MCF 10A (cell line): ENCODE data around the gene TMEM39B. TPM values are rescaled to one million over a fixed set of nuclear protein-coding genes. Genes with fewer than 3 reads are reported as not detected.

Experiments used
- BruUV-seq: library from RNA; stranded (reverse); fragments of 400-500 nt; replicated peaks from 2 replicates; lab custom pipeline; 2021; lab: Mats Ljungman, UMichigan
- CTCF ChIA-PET: fragments of 300-600 bp; sonication (Branson Sonifier 250); formaldehyde crosslinking; extraction: SDS; loops from one replicate; lab custom pipeline; 2021; ENCODE audit warnings: antibody characterized with exemption, inconsistent platforms; lab: Yijun Ruan, JAX
- POLR2A ChIA-PET: fragments of 300-600, 350-650 bp; sonication (Branson Sonifier 250); formaldehyde crosslinking; extraction: SDS; loops from one replicate; lab custom pipeline; 2020; ENCODE audit warnings: antibody characterized with exemption, inconsistent platforms; lab: Yijun Ruan, JAX
- DNase-seq: peaks from one replicate; pipeline ENCODE4 v3.0.0-alpha.2; 2018; ENCODE audit not compliant: unreplicated experiment
- H3K27ac Mint-ChIP-seq: one replicate; pipeline ENCODE4 v1.8.0; 2022; ENCODE audit warnings: mild to moderate bottlenecking, low read depth, mixed read lengths; ENCODE audit not compliant: unreplicated experiment
- H3K27me3 Mint-ChIP-seq: one replicate; pipeline ENCODE4 v1.8.0; 2022; ENCODE audit warnings: mixed read lengths; ENCODE audit not compliant: insufficient read depth, unreplicated experiment
- H3K36me3 Mint-ChIP-seq: one replicate; pipeline ENCODE4 v1.8.0; 2022; ENCODE audit warnings: mild to moderate bottlenecking, moderate library complexity, mixed read lengths; ENCODE audit not compliant: insufficient read depth, unreplicated experiment
- H3K4me1 Mint-ChIP-seq: one replicate; pipeline ENCODE4 v1.8.0; 2022; ENCODE audit warnings: mixed read lengths; ENCODE audit not compliant: insufficient read depth, unreplicated experiment
- H3K4me3 Mint-ChIP-seq: one replicate; pipeline ENCODE4 v1.8.0; 2022; ENCODE audit warnings: mild to moderate bottlenecking, moderate library complexity, mixed read lengths; ENCODE audit not compliant: unreplicated experiment
- H3K9me3 Mint-ChIP-seq: one replicate; pipeline ENCODE4 v1.8.0; 2022; ENCODE audit warnings: mixed read lengths; ENCODE audit not compliant: unreplicated experiment
- CTCF ChIP-seq: fragments of 200-600 bp; IDR thresholded peaks from one replicate; pipeline ENCODE4 v1.8.0; 2022; ENCODE audit warnings: antibody characterized with exemption, mild to moderate bottlenecking; ENCODE audit not compliant: unreplicated experiment
- intact Hi-C: fragments of 100-400 bp; cut with micrococcal nuclease; formaldehyde crosslinking; loops from 2 replicates; pipeline ENCODE4 v1.14.1; 2022
- total RNA-seq: library from RNA; stranded (reverse); gene quantifications from 2 replicates; pipeline ENCODE4 v1.2.3, GENCODE V29; 2022

TMEM39B gene
- total RNA-seq, 1 experiment from 2014 or later: 22.3 TPM

GRCh38 chr1:32031578-32032274 lies 41.0 kb upstream of the TMEM39B start:
- intact Hi-C loops: no loop called here
- BruUV-seq: no TSS peak
- Mint-ChIP-seq H3K36me3 (peaks cover 69% of the 10 kb centered on the region), H3K4me3 (no peak overlapping the region), H3K27me3 (no peaks in the 10 kb centered on the region), H3K27ac (no peak overlapping the region), H3K9me3 (no peaks in the 10 kb centered on the region), H3K4me1 (peaks cover 25% of the 10 kb centered on the region)
- TF ChIP-seq CTCF: no peak
- no peak for DNase-seq
- POLR2A ChIA-PET: interaction anchor here (1.0 to 1.1 kb wide), 2 partner anchors 8 to 16 kb away, joined by 3 to 5 read pairs; no protein-coding TSS in a partner anchor
- CTCF ChIA-PET: interaction anchor here (0.6 kb wide), 1 partner anchor 63 kb away, joined by 3 read pairs; no protein-coding TSS in a partner anchor

- Mint-ChIP-seq H3K4me1 (peaks cover 22% of the 10 kb centered on the region), H3K4me3 (no peak overlapping the region), H3K36me3 (peaks cover 74% of the 10 kb centered on the region), H3K27ac (peak overlapping the region; percentile 6), H3K27me3 (no peaks in the 10 kb centered on the region), H3K9me3 (no peaks in the 10 kb centered on the region)
- TF ChIP-seq CTCF: no peak
- intact Hi-C loops: no loop called here
- ChIA-PET CTCF (interaction anchor here (0.6 kb wide), 1 partner anchor 64 kb away, joined by 3 read pairs; no protein-coding TSS in a partner anchor), POLR2A (interaction anchor here (1.0 kb wide), 1 partner anchor 9 kb away, joined by 3 read pairs; no protein-coding TSS in a partner anchor)
- BruUV-seq: no TSS peak
- DNase-seq: no peak
These were observed 40.5 kb upstream of the TMEM39B start for GRCh38 chr1:32032275-32032615.

- ChIA-PET CTCF (interaction anchor here (0.6 to 1.1 kb wide), 4 partner anchors 12 to 116 kb away, joined by 3 to 5 read pairs (median 4); no protein-coding TSS in a partner anchor), POLR2A (interaction anchor here (1.0 to 2.0 kb wide), 4 partner anchors 10 to 22 kb away, joined by 4 to 6 read pairs (median 5); partner anchors contain the start of gene KHDRBS1)
- peaks cover 94% of the 10 kb centered on the region for H3K36me3 Mint-ChIP-seq
- H3K4me3 Mint-ChIP-seq: no peak overlapping the region
- no peaks in the 10 kb centered on the region for H3K27me3 Mint-ChIP-seq
- no TSS peak for BruUV-seq
- TF ChIP-seq CTCF: no peak
- no peak overlapping the region for H3K27ac Mint-ChIP-seq
- DNase-seq: no peak
- intact Hi-C loops: no loop called here
- H3K9me3 Mint-ChIP-seq: no peaks in the 10 kb centered on the region
- peaks cover 19% of the 10 kb centered on the region for H3K4me1 Mint-ChIP-seq
These were observed 37.6 kb upstream of the TMEM39B start for GRCh38 chr1:32035119-32035518.

- Mint-ChIP-seq H3K27me3 (no peaks in the 10 kb centered on the region), H3K4me1 (no peaks in the 10 kb centered on the region), H3K36me3 (peaks cover 70% of the 10 kb centered on the region), H3K27ac (no peak overlapping the region), H3K4me3 (no peak overlapping the region), H3K9me3 (no peaks in the 10 kb centered on the region)
- ChIA-PET CTCF (interaction anchor here (0.9 kb wide), 1 partner anchor 13 kb away, joined by 3 read pairs; no protein-coding TSS in a partner anchor), POLR2A (interaction anchor here (1.3 to 1.6 kb wide), 2 partner anchors 21 to 26 kb away, joined by 3 to 4 read pairs; no protein-coding TSS in a partner anchor)
- intact Hi-C loops: no loop called here
- no TSS peak for BruUV-seq
- DNase-seq: no peak
- TF ChIP-seq CTCF: no peak
These were observed 32.0 kb upstream of the TMEM39B start for GRCh38 chr1:32040711-32041110.
